OCI-LY1 (cell line): ENCODE measurements around the gene P2RY8.

Experiments used
- H2AFZ ChIP-seq: fragments of 200-600 bp; sonication (generic), shearing (Covaris generic); 2 replicates; pipeline ENCODE4 v1.6.0; 2014; ENCODE audit warnings: antibody characterized with exemption, mild to moderate bottlenecking, low read length
- H3F3A ChIP-seq: fragments of 200-600 bp; sonication (generic), shearing (Covaris generic); 2 replicates; pipeline ENCODE4 v1.6.0; 2014; ENCODE audit warnings: mild to moderate bottlenecking, antibody characterized with exemption, low read length, moderate library complexity; ENCODE audit not compliant: insufficient read depth
- H3K27ac ChIP-seq: fragments of 200-600 bp; sonication (generic); 2 replicates; pipeline ENCODE4 v1.5.1; 2014; ENCODE audit warnings: low read length, mixed run types, mild to moderate bottlenecking, low read depth; ENCODE audit not compliant: poor library complexity, severe bottlenecking
- H3K27me3 ChIP-seq: fragments of 200-600 bp; sonication (generic); 2 replicates; pipeline ENCODE4 v1.6.0; 2014; ENCODE audit warnings: antibody characterized with exemption, mild to moderate bottlenecking, low read length, moderate library complexity; ENCODE audit not compliant: insufficient read depth
- H3K36me3 ChIP-seq: fragments of 200-600 bp; sonication (generic); 2 replicates; pipeline ENCODE4 v1.6.1; 2014; ENCODE audit warnings: mild to moderate bottlenecking, antibody characterized with exemption, low read length, moderate library complexity, mixed read lengths; ENCODE audit not compliant: insufficient read depth
- H3K4me1 ChIP-seq: fragments of 200-600 bp; sonication (generic); 2 replicates; pipeline ENCODE4 v1.5.1; 2014; ENCODE audit warnings: mild to moderate bottlenecking, low read length, moderate library complexity; ENCODE audit not compliant: insufficient read depth, severe bottlenecking
- H3K4me2 ChIP-seq: fragments of 200-600 bp; sonication (generic), shearing (Covaris generic); 2 replicates; pipeline ENCODE4 v1.6.1; 2014; ENCODE audit warnings: low read length
- H3K4me3 ChIP-seq: fragments of 200-600 bp; sonication (generic); 2 replicates; pipeline ENCODE4 v1.5.1; 2014; ENCODE audit warnings: low read length, low read depth, mild to moderate bottlenecking, mixed read lengths; ENCODE audit not compliant: poor library complexity, severe bottlenecking
- H3K79me2 ChIP-seq: fragments of 200-600 bp; shearing (Covaris generic); 2 replicates; pipeline ENCODE4 v1.6.1; 2016; ENCODE audit warnings: mixed run types, low read length, mixed read lengths; ENCODE audit not compliant: insufficient read depth
- H3K9ac ChIP-seq: fragments of 200-600 bp; sonication (generic), shearing (Covaris generic); 2 replicates; pipeline ENCODE4 v1.6.1; 2014; ENCODE audit warnings: mild to moderate bottlenecking, low read length, mixed read lengths
- H3K9me2 ChIP-seq: fragments of 200-600 bp; sonication (generic), shearing (Covaris generic); 2 replicates; pipeline ENCODE4 v1.6.1; 2014; ENCODE audit warnings: low read depth, mild to moderate bottlenecking, low read length, mixed read lengths
- H3K9me3 ChIP-seq: fragments of 200-600 bp; shearing (Covaris generic); 2 replicates; pipeline ENCODE4 v1.6.1; 2014; ENCODE audit warnings: low read length, mixed read lengths
- H4K20me1 ChIP-seq: fragments of 200-600 bp; sonication (generic), shearing (Covaris generic); 2 replicates; pipeline ENCODE4 v1.6.0; 2016; ENCODE audit warnings: mild to moderate bottlenecking, low read length; ENCODE audit not compliant: insufficient read depth
- EZH2 ChIP-seq: fragments of 200-600 bp; sonication (generic), shearing (Covaris generic); IDR thresholded peaks from 2 replicates; pipeline ENCODE4 v1.8.0; 2017; ENCODE audit warnings: borderline replicate concordance, mixed run types, mild to moderate bottlenecking, antibody characterized with exemption, low read length, moderate library complexity, mixed read lengths
- TF ChIP-seq, protein P1 (sequence below): fragments of 200-600 bp; sonication (generic), shearing (Covaris generic); IDR thresholded peaks from 2 replicates; pipeline ENCODE4 v1.5.1; 2017; ENCODE audit warnings: mild to moderate bottlenecking, antibody characterized with exemption, low read length, moderate library complexity, mixed read lengths

P2RY8 gene

DNA sequence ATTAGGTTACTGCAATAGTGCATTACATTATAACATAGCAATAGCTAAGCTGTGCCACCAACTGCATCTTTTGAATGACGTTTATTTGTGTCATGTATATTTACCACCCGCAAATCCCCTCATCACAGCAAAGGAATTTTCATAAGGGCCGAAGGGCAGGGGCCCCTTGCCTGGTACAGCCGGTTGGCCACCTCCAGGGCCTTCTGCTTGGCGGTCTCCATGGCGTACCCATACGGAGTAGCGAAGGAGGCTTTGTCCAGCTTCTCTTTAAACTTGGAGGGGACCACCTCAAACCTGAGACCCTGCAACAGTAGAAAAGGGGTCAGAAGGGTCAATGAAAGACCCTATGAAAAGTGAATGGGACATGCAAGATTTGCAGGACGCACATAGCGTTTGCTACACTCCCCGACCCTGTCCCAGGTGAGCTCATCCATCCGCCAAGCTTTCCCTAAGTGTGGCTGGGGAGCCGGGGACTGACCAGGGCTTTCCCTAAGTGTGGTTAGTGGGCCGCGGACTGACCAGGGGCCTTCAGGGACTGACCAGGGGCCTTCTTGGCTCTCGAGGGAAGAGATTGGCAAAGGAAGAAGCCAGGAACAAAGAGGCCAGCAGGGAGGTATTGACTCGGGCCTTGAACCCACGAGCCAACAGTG, 94.8 kb downstream of the P2RY8 start:
- H2AFZ ChIP-seq, result no peak overlapping the region
- H3K79me2 ChIP-seq, result peaks cover 9% of the 10 kb centered on the region; the same call in 1 of the 2 replicates
- no peak overlapping the region for H3K4me3 ChIP-seq
- H3K9me3 ChIP-seq, result no peaks in the 10 kb centered on the region
- H3F3A ChIP-seq, result no peaks in the 10 kb centered on the region
- H4K20me1 ChIP-seq, result no peaks in the 10 kb centered on the region
- TF ChIP-seq EZH2, result no peak
- no peaks in the 10 kb centered on the region for H3K9me2 ChIP-seq
- H3K27me3 ChIP-seq, result no peaks in the 10 kb centered on the region
- H3K4me1 ChIP-seq, result no peaks in the 10 kb centered on the region
- H3K9ac ChIP-seq, result no peak overlapping the region
- no peak overlapping the region for H3K27ac ChIP-seq
- H3K4me2 ChIP-seq, result no peak overlapping the region
- peaks cover 83% of the 10 kb centered on the region for H3K36me3 ChIP-seq

DNA sequence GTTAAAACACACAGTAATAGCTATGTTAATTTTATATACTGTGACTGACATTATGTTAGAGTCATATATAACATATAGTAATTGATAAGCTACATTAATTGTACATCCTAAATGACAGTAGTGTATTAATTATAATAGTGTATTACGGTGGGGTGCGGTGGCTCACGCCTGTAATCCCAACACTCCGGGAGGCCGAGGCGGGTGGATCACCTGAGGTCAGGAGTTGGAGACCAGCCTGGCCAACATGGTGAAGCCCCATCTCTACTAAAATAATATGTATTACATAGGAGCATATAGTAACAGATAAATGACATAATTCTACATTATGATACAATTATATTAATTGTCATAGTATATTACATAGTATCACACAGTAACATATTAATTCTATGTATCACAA, 96.5 kb downstream of the P2RY8 start:
- no peak overlapping the region for H3K27ac ChIP-seq
- peaks cover 90% of the 10 kb centered on the region for H3K36me3 ChIP-seq
- H2AFZ ChIP-seq, result no peak overlapping the region
- no peaks in the 10 kb centered on the region for H3F3A ChIP-seq
- H3K79me2 ChIP-seq, result peaks cover 5% of the 10 kb centered on the region; the same call in 1 of the 2 replicates
- no peaks in the 10 kb centered on the region for H4K20me1 ChIP-seq
- TF ChIP-seq EZH2, result no peak
- TF ChIP-seq, protein P1, sequence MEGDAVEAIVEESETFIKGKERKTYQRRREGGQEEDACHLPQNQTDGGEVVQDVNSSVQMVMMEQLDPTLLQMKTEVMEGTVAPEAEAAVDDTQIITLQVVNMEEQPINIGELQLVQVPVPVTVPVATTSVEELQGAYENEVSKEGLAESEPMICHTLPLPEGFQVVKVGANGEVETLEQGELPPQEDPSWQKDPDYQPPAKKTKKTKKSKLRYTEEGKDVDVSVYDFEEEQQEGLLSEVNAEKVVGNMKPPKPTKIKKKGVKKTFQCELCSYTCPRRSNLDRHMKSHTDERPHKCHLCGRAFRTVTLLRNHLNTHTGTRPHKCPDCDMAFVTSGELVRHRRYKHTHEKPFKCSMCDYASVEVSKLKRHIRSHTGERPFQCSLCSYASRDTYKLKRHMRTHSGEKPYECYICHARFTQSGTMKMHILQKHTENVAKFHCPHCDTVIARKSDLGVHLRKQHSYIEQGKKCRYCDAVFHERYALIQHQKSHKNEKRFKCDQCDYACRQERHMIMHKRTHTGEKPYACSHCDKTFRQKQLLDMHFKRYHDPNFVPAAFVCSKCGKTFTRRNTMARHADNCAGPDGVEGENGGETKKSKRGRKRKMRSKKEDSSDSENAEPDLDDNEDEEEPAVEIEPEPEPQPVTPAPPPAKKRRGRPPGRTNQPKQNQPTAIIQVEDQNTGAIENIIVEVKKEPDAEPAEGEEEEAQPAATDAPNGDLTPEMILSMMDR, result no peak
- no peak overlapping the region for H3K4me3 ChIP-seq
- H3K4me2 ChIP-seq, result no peak overlapping the region
- no peaks in the 10 kb centered on the region for H3K4me1 ChIP-seq
- no peaks in the 10 kb centered on the region for H3K9me3 ChIP-seq
- no peaks in the 10 kb centered on the region for H3K27me3 ChIP-seq
- no peak overlapping the region for H3K9ac ChIP-seq
- no peaks in the 10 kb centered on the region for H3K9me2 ChIP-seq

DNA sequence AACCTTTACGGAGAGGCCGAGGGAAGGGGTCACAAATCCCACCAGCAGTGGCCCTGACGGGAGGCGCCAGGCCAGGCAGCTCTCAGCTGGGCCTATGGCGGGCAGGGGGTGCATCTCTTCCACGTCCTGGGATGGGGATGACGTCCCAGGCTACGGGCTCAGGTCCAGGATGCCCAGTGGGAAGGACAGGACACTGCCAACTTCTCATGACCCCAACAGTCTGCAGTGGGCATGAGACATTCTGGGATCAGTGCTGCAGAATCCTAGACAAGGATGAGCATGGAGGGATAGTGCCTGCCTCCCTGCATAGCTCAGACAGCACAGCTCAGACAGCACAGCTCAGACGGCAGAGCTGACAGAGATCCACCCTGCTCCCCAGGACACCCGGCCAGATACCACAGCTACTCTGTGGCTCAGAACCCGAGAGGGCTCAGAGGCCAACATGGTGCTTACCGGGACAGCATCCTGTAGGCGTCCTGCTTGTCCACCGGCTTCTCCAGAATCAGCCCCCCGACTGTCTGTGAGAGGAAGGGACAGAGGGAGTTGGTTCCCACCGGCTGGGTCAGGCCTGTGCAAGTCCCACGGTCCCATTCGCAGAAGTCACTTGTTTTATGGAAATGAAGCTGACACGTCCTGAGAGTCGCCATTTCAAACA, 101.6 kb downstream of the P2RY8 start:
- no peaks in the 10 kb centered on the region for H3K4me1 ChIP-seq
- TF ChIP-seq EZH2, result no peak
- TF ChIP-seq, protein P1, result no peak
- H3K9me3 ChIP-seq, result no peaks in the 10 kb centered on the region
- no peak overlapping the region for H3K27ac ChIP-seq
- no peak overlapping the region for H3K9ac ChIP-seq
- H3K36me3 ChIP-seq, result peaks cover 66% of the 10 kb centered on the region
- no peaks in the 10 kb centered on the region for H3F3A ChIP-seq
- no peaks in the 10 kb centered on the region for H4K20me1 ChIP-seq
- no peaks in the 10 kb centered on the region for H3K9me2 ChIP-seq
- no peak overlapping the region for H3K4me3 ChIP-seq
- H2AFZ ChIP-seq, result no peak overlapping the region
- no peak overlapping the region for H3K4me2 ChIP-seq
- no peaks in the 10 kb centered on the region for H3K79me2 ChIP-seq
- no peaks in the 10 kb centered on the region for H3K27me3 ChIP-seq
